RCC 7860 (cell line): Measurements from ENCODE around the gene PITPNC1.
A peak's percentile ranks its signal among the peaks of the same experiment; 100 is the strongest.
"Not testable (repeated sequence)": the region's sequence is repeated elsewhere in the genome, so short reads cannot be mapped to it uniquely, and the experiment has no call there.

Source experiments
- DNase-seq: peaks from one replicate; pipeline ENCODE4 v3.0.0-alpha.2; 2015; ENCODE audit warnings: low spot score
- FAIRE-seq: peaks from 2 replicates; lab custom pipeline; 2012; peaks lifted over from hg19 to GRCh38; lab: Jason Lieb, UNC

Gene PITPNC1

DNA sequence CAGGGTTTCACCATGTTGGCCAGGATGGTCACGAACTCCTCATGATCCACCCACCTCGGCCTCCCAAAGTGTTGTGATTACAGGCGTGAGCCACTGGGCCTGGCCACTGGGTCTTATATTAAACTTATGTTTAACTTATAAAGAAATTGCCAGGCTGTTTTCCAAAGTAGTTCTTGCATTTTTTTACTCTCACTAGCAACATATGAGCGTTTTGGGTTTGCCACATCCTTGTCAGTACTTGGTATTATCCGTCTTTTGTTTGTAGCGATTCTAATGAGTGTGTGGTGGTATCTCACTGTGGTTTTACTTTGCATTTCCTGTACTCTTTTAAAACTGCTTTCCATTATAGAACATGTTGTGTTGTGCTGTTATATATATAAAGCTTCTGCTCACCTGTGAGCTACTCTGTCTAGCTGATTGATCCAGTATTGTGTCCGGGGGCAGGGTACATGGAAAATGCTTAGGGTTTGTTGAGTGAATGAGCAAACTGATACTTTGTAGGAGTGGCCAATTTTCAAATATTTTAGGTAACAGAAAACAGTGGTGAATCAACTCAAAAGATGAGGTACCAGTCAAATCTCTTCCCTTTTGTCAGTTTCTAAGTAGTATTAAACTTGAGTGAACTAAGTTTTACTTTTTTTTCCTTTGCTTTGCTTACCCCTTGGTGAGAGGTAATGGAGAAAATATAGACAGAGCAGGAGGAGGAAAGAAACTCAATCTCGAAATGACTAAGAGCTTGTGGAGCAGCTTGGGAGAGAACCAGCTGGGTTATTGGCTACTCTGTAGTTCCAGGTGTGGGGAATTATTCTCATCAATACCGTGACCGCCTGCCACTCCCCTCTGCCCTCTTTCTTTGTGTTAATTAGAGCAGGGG lies 75.8 kb downstream of the PITPNC1 start:
- no peak for FAIRE-seq
- no peak for DNase-seq

DNA sequence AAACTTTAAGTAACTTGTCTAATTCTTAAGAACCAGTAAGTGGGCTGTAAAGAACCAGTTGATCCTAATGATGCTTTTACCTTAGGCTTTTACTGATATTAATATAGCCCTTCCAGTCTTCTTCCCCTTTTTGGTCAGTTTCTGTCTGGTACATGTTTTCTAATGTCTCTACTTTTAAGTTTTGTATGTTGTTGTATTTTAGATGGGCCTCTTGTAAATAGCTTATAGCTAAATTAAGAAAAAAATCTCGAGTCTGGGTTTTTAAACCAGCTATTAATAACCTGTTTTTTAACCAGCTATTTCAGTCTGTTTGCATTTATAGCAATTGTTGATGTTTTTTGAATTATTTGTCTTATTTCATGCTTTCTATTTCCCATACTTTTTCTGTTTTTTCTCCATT lies 79.0 kb downstream of the PITPNC1 start:
- FAIRE-seq (no peak), DNase-seq (no peak)

DNA sequence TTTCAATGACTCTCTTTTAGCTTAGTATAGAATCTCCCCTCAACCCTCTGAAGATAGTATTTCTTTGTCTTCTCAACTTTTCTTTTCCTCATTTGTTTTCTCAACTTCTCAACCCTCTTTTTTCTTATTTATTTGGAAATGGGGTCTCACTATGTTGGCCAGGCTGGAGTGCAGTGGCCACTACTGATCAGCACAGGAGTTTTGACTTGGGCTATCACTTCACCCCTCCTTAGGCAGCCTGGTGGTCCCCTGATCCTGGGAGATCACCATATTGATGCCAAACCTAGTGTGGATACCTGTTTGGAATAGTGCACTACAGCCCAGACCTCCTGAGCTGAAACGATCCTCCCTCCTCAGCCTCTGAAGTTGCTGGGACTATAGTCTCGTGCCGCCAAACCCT lies 79.8 kb downstream of the PITPNC1 start:
- FAIRE-seq (no peak), DNase-seq (no peak)

DNA sequence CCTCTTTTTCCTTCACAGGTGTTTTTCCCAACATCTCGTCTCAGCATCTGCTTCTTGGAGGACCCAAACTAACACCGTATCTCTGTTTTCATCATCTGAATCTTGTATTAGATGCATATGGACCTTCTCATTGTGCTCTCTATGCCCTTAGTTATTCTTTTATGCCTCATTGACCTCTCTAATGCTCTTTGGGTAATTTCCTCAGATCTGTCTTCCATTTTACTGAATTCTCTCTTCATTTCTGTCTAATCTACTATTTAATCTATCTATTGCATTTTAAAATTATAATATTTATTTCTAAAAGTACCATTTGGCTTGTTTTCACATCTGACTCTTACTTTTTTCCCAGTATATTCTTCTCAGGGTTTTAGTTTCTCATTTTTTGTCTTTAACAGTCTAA lies 81.1 kb downstream of the PITPNC1 start:
- FAIRE-seq (no peak), DNase-seq (no peak)

DNA sequence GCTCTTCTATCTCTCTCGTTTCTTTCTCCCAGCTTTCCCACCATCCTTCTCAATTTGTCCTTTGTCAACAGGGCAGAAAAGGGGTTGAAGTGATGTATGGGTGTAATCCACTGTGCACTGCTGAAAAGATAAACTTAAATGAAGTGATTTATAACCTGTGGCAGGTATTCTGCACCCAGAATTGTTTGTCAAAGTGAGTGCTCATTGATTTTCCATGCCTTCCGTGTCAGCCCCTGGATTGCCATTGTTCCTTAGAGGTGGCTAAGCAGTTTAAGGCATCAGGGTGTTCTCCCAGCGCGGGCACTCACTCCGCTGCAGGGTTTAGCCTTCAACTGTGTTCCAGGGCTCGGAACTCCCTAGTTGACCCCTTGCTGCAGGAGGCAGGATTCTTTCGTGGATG lies 82.9 kb downstream of the PITPNC1 start:
- FAIRE-seq = no peak
- DNase-seq = no peak

DNA sequence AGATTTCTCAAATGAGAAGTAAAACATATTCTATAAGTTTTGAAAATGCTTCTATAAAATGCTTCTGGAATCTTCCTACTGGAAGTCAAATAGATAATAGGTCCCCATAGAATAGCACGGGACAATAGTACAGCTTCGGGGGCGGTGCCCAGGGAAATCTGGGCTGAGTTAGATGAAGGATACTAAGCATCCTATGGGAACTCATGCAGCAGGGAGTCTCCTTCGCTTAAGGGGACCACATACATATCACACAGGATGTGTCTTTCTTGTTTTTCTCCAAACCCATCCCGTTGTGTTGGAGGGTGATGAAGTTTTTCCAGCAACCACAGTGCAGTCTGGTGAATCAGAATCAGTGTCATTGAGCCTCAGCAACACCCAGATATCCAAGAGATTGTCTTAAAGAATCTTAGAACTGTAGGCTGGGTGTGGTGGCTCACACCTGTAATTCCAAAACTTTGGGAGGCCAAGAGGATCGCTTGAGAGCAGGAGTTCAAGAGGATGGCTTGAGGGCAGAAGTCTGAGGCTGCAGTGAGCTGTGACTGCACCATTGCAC lies 84.2 kb downstream of the PITPNC1 start:
- FAIRE-seq (no peak), DNase-seq (no peak)

DNA sequence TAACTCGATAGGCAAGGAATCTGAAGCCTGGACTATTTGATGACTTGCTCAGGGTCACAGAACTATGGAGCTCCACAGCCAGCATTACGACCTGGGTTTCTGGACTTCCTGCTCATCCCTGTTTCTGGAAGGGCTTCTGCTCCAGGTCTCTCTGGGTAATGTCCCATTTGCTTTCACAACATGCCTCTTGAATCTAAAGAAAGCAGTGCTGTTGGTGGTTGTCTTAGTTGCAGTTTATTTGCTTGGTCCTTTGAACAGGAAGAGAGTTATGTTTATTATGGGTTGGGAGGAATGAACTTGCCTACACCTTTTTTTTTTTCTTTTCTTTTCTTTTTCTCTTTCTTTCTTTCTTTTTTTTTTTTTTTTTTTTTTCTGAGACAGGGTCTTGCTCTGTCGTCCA lies 84.8 kb downstream of the PITPNC1 start:
- DNase-seq = no peak
- no peak for FAIRE-seq

DNA sequence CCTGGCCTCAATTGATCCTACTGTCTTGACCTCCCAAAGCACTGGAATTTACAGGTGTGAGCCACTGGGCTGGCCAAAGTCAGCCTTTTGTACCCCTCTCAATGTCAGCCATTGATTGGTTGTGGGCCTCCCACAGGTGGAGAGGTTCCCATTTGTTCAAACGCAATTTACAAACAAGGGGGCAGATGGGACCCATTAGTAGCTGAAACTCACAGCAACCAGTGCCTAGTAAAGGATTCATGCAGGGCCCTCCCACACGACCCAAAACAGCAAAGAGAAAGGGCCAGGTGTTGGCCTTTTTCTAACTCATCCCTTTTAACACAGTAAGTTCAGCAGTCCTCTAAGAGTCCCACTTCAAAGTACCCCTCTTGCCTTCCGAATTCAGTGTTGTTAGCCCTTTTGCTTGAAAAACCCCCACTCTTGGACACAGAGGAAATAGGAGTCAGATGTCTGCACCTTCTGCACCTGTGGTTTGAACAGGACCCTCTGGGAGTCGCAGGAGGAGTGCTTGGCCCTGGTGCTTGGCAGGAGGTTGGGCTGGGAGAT lies 89.2 kb downstream of the PITPNC1 start:
- no peak for DNase-seq
- no peak for FAIRE-seq

DNA sequence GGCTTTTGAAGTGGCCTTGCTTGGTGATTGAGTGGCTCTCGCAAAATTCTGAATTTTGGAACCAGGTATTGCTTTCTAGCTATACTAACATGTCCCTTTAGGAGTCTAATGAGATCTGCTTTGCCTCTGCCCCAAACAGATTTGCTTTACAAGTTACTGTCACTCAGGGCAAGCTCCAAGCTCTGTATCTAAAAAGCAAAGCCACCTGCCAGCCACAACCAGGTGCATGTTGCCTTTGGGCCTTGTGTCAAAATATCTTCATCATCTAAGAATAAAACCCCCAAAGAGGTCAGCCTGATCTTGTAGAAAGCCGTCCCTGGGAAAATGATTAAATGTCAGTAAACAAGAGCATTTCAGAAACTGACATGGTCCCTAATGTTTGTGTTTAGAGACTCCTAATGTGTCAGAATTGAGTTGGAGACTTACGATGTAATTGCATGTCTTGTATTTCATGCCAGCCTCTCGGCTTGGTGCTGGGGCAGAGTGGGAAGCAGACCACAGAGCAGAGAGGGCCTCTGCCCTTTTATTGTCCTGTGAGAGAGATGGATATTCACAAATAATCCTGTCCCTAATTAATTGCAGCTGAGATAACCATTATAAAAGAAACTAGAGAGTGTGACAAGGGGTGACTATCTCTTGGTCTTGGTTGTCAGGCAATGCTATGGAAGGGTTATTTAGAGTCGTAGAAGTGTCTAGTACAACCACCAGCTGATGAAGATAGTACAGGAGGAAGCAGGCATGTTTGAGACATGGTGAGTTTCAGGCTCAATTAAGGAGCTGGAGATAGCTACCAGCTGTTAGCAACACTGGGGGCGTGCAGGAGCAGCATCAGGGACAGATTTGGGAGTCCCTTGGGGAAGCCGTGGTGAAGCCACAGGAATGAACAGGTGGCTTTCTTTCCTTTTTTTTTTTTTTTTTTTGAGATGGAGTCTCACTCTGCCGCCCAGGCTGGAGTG lies 90.7 kb downstream of the PITPNC1 start:
- FAIRE-seq (no peak), DNase-seq (no peak)

DNA sequence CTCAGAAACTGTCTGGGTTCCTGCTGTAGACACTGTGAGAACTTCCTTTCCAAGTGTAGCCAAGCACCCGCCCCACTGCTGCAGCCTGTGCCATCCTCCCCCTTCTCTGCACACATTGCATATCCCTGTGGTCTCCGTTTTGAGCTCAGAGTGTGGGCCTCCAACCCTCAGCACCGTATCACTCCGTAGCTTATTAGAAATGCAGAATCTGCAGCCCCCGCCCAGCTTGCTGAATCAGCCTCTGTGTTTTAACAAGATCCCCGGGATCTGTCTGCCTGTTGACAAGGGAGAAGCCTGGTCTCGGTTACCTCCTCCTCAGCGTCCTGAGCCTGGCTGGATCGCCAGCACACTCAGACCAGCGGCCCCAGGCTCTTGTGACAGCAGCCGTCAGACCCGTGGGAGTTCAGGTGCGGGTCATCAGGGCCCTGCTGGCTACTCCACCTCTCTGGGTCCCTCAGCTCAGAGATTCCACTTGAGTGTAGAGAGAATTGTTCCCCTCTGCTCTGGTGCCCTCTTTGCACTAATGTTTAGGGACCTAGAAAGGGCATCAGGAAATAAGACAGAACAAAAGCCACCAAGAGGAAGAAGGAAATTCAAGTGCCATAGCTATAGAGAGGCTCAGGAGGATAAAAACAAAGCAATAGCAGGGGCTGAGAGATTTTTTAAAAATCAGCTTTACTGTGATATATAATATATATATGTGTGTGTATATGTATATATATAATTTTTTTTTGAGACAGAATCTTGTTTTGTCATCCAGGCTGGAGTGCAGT lies 92.3 kb downstream of the PITPNC1 start:
- FAIRE-seq (no peak), DNase-seq (no peak)

DNA sequence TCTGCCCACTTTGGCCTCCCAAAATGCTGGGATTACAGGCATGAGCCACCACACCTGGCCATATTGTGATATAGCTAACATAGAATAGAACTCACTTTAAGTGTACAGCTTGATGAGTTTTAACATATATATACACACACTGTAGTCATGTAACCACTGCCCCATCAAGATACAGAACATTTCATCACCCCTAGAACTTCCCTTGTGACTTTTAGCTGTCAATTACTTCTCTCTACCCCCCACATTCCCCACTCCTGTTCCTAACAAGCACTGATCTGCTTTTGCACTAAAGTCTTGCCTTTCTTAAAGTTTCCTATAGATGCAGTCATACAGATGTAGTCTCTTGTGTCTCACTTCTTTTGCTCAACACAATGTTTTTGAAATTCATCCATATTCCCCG lies 93.1 kb downstream of the PITPNC1 start:
- no peak for FAIRE-seq

DNA sequence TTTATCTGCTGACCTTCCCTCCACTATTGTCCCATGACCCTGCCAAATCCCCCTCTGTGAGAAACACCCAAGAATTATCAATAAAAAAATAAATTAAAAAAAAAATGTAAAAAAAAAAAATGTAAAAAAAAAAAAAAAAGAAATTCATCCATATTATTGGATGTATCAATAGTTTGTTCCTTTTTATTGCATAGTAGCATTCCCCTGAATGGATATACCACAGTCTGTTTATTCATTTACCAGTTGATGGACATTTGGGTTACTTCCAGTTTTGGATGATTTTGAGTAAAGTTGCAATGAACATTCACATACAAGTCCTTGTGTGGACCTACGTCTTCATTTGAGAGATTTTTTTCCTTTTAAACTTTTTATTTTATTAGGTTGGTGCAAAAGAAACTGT lies 94.0 kb downstream of the PITPNC1 start:
- no peak for FAIRE-seq

More for the DNA sequence above, 93.1 kb downstream of the PITPNC1 start:
- no peak for DNase-seq

DNA sequence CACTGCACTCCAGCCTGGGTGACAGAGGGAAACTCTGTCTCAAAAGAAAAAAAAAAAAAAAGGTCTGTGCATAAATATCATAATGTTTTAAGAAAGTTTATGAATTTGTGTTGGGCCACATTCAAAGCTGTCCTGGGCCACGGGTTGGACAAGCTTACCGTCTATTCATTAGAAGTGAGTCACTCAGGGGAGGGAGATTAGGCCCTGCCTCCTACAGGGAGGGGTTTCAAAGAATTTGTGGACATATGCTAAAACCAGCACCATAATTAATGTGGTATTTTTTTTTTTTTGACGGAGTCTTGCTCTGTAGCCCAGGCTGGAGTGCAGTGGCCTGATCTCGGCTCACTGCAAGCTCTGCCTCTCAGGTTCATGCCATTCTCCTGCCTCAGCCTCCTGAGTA lies 95.5 kb downstream of the PITPNC1 start:
- DNase-seq, FAIRE-seq: not testable (repeated sequence)

More for the DNA sequence above, 94.0 kb downstream of the PITPNC1 start:
- no peak for DNase-seq

DNA sequence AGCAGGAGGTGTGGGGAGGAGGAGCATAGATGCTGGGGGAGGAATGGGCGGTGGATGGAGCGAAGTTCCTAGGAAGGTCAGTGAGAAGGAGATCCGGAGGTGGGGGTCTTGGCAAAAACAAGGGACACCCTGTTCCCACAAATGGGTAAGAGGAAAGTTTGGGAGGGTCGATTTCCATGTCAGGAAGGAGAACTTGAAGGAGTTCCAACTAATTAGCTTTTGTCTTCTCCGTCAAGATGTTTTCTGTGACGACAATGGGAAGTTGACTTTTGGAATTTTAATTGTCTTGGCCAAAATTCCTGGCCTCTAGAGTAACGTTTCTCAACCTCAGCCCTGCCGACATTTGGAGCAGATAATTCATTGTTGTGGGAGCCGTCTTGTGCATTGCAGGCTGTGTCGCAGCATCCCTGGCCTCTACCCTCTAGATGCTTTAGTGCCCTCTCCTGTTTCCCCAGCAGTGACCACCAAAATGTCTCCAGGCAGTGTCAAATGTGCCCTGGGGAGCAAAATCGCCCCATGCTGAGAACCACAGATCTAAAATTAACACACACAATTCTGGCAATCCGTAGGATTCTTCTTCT lies 97.1 kb downstream of the PITPNC1 start:
- DNase-seq = no peak
- no peak for FAIRE-seq

DNA sequence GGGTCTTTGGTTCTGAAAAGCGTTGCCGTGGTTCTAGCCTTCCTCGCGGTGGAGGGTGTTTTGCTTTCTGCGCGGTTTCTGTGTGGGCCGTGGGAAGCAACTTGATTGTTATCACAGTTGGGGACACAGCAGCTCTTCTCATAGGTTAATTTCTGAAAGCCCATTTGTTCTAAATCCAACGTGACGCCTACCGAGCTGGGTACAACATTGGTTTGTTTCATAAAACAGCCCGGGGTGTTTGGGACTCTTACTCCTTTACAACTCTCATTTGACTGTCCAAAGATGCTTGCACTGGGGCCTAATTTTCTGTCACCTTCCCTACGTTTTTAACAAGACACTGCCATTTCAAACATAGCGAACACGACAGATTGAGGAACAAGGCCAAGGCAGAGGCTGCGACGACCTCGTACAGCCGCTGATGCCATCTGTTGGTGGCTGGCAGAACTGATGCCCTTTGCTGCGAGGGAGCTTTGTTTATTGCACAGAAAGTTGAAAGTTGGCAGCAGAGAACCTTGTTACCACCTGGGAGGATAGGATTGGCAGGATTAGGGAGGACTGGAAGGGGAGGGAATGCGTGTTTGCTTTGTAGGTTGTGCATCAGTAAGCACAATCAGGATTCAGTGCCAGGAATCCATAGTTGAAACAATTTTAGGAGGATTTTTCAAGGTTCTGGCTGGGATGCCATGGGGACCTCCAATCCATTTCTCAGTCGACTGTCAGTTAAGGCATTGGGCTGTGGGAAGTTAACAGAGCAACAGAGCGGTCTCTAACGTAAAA lies 98.3 kb downstream of the PITPNC1 start:
- FAIRE-seq = no peak
- DNase-seq = peak; percentile 56

DNA sequence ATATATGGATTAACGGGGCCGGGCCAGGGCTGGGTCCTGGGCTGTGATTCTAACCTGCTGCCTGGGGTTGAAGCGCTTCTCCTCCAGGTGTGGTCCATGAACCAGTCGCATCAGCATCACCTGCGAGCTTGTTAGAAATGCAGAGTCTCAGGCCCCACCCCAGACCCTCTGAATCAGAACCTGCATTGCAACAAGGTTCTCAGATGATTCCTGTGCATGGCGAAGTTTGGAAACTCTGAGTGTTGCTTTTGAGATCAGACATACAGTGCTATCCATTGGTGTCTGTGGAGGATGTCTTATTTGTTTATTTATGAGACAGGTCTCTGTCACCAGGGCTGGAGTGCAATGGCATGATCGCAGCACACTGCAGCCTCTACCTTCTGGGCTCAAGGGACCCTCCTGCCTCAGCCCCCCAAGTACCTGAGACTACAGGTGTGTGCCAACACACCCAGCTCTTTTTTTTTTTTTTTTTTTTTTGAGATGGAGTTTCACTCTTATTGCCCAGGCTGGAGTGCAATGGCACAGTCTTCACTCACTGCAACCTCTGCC lies 99.8 kb downstream of the PITPNC1 start:
- no peak for FAIRE-seq
- no peak for DNase-seq

DNA sequence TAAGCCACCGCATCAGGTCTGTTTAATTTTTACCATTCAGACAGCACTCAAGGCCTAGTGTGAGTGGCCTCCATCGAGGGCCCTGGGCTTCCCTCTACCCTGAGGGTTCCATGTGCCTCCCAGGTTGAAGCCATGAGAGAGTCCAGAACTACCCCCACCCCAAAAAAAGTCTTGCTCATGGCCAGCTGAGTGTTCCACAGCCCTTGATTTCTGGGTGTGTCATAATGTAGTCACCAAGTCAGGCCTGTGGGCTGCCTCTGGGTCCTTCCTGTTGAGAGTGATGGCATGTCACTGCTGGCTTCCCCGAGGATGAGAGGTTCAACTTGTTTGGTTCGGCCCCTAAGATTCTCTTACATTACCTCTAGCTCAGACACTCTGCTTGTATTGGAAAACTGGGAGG lies 100.6 kb downstream of the PITPNC1 start:
- peak; percentile 25 for DNase-seq
- no peak for FAIRE-seq

DNA sequence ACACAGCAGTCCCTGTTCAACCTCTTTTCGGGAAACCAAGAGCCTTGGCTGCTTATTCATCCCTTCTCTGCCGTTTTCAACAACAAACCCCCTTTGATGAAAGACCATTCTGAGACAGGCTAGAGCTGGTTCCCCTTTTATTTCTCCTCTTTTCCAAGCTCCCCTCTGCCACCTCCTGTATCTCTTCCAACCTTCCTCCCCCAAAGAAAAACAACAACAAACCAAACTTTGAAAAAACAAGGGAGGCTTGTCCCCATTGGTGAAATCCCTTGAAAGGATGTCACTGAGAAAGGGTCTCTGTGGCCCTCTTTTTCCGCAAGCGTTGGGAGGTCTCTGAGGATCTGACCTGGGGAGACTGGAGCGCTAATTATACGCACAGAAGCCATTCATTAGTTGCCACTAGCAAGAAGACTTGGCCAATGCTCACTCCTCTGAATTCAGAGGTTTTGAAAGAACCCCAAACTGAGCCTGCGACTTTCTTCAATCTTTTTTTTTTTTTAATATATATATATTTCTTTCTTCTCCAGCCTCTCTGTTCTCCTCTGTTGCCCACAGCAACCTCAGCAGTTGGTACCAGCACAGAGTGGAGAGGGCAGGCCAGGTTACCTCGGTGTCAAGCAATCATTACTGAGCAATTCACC lies 101.4 kb downstream of the PITPNC1 start:
- FAIRE-seq = no peak
- no peak for DNase-seq
